ENCODE results near the gene MPPED2.

Gene MPPED2

GRCh38 chr11:30535818-30536217 lies 50.3 kb downstream of the MPPED2 start:
- DNase-seq (ENCODE audit: extremely low read depth in 1 of 2, low read depth in 1 of 2), result no peak

- no peak for DNase-seq (ENCODE audit: extremely low read depth in 1 of 2, low read depth in 1 of 2)
These were observed 52.7 kb downstream of the MPPED2 start for GRCh38 chr11:30533445-30533947.

GRCh38 chr11:30527566-30527965 lies 58.6 kb downstream of the MPPED2 start:
- DNase-seq (ENCODE audit: extremely low read depth in 1 of 2, low read depth in 1 of 2), result no peak

GRCh38 chr11:30526558-30526957 lies 59.6 kb downstream of the MPPED2 start:
- no peak for DNase-seq (ENCODE audit: extremely low read depth in 1 of 2, low read depth in 1 of 2)

GRCh38 chr11:30522536-30523243 lies 63.5 kb downstream of the MPPED2 start:
- DNase-seq (ENCODE audit: extremely low read depth in 1 of 2, low read depth in 1 of 2), result no peak

- DNase-seq (ENCODE audit: extremely low read depth in 1 of 2, low read depth in 1 of 2), result no peak
These were observed 64.7 kb downstream of the MPPED2 start for GRCh38 chr11:30521297-30522071.

GRCh38 chr11:30513087-30513486 lies 73.1 kb downstream of the MPPED2 start:
- no peak for DNase-seq (ENCODE audit: extremely low read depth in 1 of 2, low read depth in 1 of 2)

GRCh38 chr11:30511408-30511807 lies 74.7 kb downstream of the MPPED2 start:
- DNase-seq (ENCODE audit: extremely low read depth in 1 of 2, low read depth in 1 of 2), result no peak

- no peak for DNase-seq (ENCODE audit: extremely low read depth in 1 of 2, low read depth in 1 of 2)
These were observed 75.4 kb downstream of the MPPED2 start for GRCh38 chr11:30510750-30511149.

GRCh38 chr11:30509364-30509763 lies 76.8 kb downstream of the MPPED2 start:
- no peak for DNase-seq (ENCODE audit: extremely low read depth in 1 of 2, low read depth in 1 of 2)

GRCh38 chr11:30508594-30508993 lies 77.6 kb downstream of the MPPED2 start:
- DNase-seq (ENCODE audit: extremely low read depth in 1 of 2, low read depth in 1 of 2), result no peak

- DNase-seq (ENCODE audit: extremely low read depth in 1 of 2, low read depth in 1 of 2), result no peak
These were observed 80.5 kb downstream of the MPPED2 start for GRCh38 chr11:30505603-30506002.

- DNase-seq (ENCODE audit: extremely low read depth in 1 of 2, low read depth in 1 of 2), result no peak
These were observed 81.7 kb downstream of the MPPED2 start for GRCh38 chr11:30504468-30504867.

- no peak for DNase-seq (ENCODE audit: extremely low read depth in 1 of 2, low read depth in 1 of 2)
These were observed 83.0 kb downstream of the MPPED2 start for GRCh38 chr11:30503156-30503555.

- no peak for DNase-seq (ENCODE audit: extremely low read depth in 1 of 2, low read depth in 1 of 2)
These were observed 83.8 kb downstream of the MPPED2 start for GRCh38 chr11:30502305-30502704.

- DNase-seq (ENCODE audit: extremely low read depth in 1 of 2, low read depth in 1 of 2), result no peak
These were observed 84.4 kb downstream of the MPPED2 start for GRCh38 chr11:30501744-30502143.

- no peak for DNase-seq (ENCODE audit: extremely low read depth in 1 of 2, low read depth in 1 of 2)
These were observed 86.2 kb downstream of the MPPED2 start for GRCh38 chr11:30499940-30500339.

- DNase-seq (ENCODE audit: extremely low read depth in 1 of 2, low read depth in 1 of 2), result no peak
These were observed 88.6 kb downstream of the MPPED2 start for GRCh38 chr11:30497600-30497999.

GRCh38 chr11:30496935-30497334 lies 89.2 kb downstream of the MPPED2 start:
- DNase-seq (ENCODE audit: extremely low read depth in 1 of 2, low read depth in 1 of 2), result no peak

- DNase-seq (ENCODE audit: extremely low read depth in 1 of 2, low read depth in 1 of 2), result no peak
These were observed 90.7 kb downstream of the MPPED2 start for GRCh38 chr11:30495437-30495836.

- no peak for DNase-seq (ENCODE audit: extremely low read depth in 1 of 2, low read depth in 1 of 2)
These were observed 96.6 kb downstream of the MPPED2 start for GRCh38 chr11:30489511-30489910.

- no peak for DNase-seq (ENCODE audit: extremely low read depth in 1 of 2, low read depth in 1 of 2)
These were observed 97.1 kb downstream of the MPPED2 start for GRCh38 chr11:30489076-30489475.

All from stimulated activated CD8-positive, alpha-beta memory T cell treated with anti-CD3 and anti-CD28 coated beads, Interleukin-7, amount 100 ng/mL, for 48 hours (primary cell).